Fibroblast of pulmonary artery (primary cell): ENCODE data around the gene MAN2A2.
"Not testable (repeated sequence)": the region's sequence is repeated elsewhere in the genome, so short reads cannot be mapped to it uniquely, and the experiment has no call there.

ENCODE experiments used
- DNase-seq: peaks from one replicate; pipeline ENCODE4 v3.0.0-alpha.2; 2010; ENCODE audit warnings: low read depth
- H3K4me3 ChIP-seq: replicated peaks from 2 replicates; pipeline ENCODE4 v1.5.1; 2011; ENCODE audit warnings: low read depth, mild to moderate bottlenecking, control low read depth, low read length, moderate library complexity
- CTCF ChIP-seq: IDR thresholded peaks from 2 replicates; pipeline ENCODE4 v1.5.1; 2011; ENCODE audit warnings: mild to moderate bottlenecking, control low read depth, low read length, inconsistent platforms; ENCODE audit errors: missing control alignments

The MAN2A2 gene

DNA sequence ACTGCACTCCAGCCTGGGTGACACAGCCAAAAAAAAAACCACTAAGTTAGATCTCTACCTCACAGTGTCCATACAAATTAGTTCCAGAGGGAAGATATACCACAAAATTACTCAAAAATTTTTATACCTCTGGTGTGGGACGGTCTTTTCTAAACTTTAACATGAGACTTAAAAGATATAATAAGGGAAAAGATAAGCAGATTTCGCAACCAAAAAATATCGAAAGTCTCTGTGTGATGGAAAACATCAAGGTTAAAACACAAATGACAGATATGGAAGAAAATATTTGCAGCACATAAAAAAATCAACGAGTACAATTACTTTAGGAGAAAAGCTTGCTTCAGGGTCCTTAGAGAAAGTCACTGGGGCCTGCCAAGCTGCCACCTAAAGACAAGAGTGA is 18.8 kb downstream of the MAN2A2 start:
- no peak overlapping the region for H3K4me3 ChIP-seq
- no peak for DNase-seq
- no peak for TF ChIP-seq CTCF

DNA sequence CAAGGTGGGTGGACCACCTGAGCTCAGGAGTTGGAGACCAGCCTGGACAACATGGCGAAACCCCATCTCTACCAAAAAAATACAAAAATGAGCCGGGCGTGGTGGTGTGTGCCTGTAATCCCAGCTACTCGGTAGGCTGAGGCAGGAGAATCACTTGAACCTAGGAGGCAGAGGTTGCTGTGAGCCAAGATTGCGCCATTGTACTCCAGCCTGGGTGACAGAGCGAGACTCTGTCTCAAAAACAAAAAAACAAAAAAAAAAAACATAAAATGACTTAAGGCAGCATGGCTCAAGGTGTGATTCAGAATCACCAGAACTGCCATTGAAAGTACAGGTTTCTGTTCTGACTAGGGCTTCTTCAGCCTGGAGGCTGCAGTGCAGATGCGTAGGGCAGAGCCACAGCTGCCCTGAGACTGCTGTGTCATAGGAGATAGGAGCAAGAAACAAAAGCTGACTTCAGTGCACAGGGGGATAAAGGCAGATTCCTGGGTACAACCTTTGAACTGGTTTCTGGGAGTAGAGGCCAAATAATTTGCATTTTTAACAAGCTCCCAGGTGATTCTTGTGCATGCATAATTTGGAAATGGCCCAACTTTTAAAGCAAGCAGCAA is 19.7 kb downstream of the MAN2A2 start:
- H3K4me3 ChIP-seq, DNase-seq: not testable (repeated sequence)

GRCh38 chr15:90924375-90924774 is 21.3 kb downstream of the MAN2A2 start:
- TF ChIP-seq CTCF, result no peak
- H3K4me3 ChIP-seq, result no peak overlapping the region
- no peak for DNase-seq

DNA sequence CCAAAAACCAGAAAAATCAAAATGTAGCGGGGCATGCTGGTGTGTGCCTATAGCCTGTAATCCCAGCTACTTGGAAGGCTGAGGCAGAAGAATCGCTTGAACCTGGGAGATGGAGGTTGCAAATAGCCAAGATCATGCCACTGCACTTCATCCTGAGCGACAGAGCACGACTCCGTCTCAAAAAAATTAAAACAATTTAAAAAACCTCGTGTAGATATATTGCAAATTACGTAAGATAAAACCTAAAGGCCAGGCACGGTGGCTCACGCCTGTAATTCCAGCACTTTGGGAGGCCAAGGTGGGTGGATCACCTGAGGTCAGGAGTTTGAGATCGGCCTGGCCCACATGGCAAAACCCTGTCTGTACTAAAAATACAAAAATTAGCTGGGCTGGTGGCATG is 23.7 kb downstream of the MAN2A2 start:
- DNase-seq, H3K4me3 ChIP-seq: not testable (repeated sequence)

GRCh38 chr15:90928106-90928505 is 25.0 kb downstream of the MAN2A2 start:
- DNase-seq, H3K4me3 ChIP-seq: not testable (repeated sequence)

DNA sequence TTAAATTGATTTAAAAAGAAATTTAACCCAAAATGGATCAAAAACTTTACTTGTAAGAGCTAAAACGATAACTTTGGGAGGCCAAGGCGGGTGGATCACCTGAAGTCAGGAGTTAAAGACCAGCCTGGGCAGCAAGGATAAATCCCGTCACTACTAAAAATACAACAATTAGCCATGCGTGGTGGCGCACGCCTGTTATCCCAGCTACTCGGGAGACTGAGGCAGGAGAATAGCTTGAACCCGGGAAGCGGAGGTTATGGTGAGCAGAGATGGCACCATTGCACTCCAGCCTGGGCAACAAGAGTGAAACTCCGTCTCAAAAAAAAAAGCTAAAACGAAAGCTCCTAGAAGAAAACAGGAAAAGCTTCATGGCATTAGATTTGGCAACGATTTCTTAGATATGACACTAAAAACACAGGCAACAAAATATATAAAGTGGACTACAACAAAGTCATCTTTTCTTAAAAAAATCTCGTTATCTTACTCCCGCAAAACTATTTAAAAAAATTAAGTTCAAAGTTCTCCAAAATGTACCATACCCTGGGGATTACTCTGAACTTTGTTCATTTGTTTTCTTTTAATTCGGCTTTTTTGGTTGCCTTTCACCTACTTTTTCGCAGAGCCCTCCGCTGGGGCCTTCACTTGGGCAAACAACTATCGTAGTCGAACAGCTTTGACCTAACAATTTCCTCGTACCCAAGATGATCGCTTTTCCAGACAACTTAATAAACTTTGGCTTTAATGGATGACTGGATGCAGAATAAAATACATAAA is 26.3 kb downstream of the MAN2A2 start:
- no peak for DNase-seq
- H3K4me3 ChIP-seq, result peak overlapping the region; percentile 64
- TF ChIP-seq CTCF, result no peak

DNA sequence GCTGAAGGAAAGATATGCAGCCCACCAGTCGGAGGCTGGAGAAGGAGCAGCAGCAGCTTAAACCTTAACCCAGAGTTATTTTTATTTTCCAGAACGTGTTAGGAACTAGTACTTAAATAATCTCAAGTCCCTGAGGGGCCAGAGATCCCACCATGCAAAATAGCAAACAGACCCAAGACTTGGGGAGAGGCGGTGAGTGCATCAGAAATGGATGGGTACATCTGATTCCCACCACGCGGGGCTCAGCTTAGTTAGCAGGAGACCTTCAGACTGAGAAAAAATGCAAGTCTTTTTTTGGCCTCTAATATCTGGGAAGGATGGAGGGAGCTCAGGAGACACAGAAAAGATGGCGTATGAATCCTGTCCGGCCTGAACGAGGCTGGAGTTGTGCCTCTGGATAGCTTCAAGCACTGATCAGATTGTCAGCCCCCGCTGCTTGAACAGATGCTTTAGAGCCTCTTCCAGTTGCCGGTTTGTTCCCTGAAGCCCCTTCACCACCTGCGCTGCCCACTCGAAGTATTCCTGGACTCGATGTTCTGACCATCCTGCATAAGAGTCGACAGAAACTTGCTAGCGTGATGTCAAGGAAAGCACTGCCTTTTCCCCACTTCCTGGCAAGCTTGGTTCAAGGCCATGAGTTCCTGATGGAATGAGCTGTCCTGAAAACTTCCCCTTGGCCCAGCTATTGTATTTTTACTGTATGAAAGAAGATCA is 27.9 kb downstream of the MAN2A2 start:
- TF ChIP-seq CTCF, result no peak
- no peak overlapping the region for H3K4me3 ChIP-seq
- no peak for DNase-seq

- TF ChIP-seq CTCF, result no peak
Measured at GRCh38 chr15:90931575-90931827, 28.4 kb downstream of the MAN2A2 start.

More at GRCh38 chr15:90931575-90931827, 28.4 kb downstream of the MAN2A2 start:
- DNase-seq, result no peak
- H3K4me3 ChIP-seq, result peak overlapping the region; percentile 64
